Measurements from ENCODE around the gene RERE. TPM values are rescaled to one million over a fixed set of nuclear protein-coding genes. Genes with fewer than 3 reads are reported as not detected.

Gene RERE
- total RNA-seq, 2 experiments from 2014 or later = 96.6 to 101 TPM

DNA sequence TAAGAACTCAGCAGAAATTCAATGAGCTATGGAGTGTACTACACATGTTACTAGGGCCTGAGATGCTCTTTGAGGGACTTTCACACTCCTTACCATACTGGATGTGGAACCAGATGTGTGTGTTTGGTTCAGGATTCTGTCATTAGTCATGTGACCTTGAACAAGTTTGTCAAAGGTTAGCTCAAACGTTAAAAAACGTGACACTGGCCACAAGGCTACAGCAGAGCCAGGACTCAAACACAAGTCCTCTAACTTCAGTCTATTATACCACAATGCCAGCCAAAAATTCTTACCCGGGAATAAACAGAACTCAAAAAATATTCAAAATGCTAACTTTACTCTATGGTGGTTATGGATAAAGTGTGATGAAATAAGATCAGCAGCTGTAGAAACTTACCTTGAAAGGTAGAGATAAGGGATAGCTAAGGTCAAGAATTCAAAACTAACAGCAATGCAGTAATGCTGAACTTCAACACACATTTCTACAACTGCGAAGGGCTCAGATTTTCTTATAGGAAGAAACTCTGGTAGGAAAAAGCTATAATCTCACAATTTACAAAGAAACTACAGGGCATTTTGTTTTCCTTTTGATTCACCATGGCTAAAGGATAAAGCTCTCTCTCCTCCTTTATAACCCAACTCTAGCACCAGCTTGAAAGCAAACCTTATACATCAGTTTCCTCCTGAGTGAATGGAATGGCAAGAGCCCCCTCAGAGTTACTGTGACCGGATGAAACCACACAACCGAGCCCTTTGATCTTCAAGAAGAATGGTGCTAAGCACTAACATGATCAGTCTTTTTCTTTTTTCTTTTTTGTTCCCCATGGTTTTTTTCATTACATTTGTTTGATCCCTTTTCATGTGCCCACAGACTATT lies 265.6 kb downstream of the RERE start:
- ChIA-PET POLR2A (interaction anchor here (1.0 kb wide), 1 partner anchor 27 kb away, joined by 3 read pairs; no protein-coding TSS in a partner anchor), CTCF (interaction anchor here (0.6 to 1.8 kb wide), 7 partner anchors 9 to 297 kb away, joined by 3 to 9 read pairs (median 4); no protein-coding TSS in a partner anchor)
- Mint-ChIP-seq H3K4me3 (no peak overlapping the region), H3K4me1 (peaks cover 36% of the 10 kb centered on the region), H3K9me3 (no peaks in the 10 kb centered on the region), H3K27me3 (no peaks in the 10 kb centered on the region), H3K27ac (no peak overlapping the region), H3K36me3 (ENCODE audit: low read depth) (peaks cover 42% of the 10 kb centered on the region)
- DNase-seq = no peak

DNA sequence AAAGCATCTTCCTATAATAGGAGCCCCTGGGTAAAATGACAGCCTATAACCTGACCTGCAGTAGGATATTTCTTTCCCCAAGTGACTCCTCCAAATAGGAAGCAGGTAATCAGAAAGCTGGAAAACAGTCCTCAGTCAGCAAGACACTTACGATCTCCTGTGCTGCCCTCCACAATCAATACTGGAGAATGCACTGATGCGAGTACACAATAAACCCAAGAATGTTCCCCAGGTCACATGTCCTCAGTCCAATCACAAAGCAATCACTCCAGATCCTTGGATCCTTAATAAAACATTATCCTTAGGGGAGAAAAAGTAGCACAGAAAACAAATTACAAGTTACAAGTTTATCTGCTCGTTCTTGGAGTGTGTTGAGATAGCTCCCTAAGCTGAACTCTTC lies 266.4 kb downstream of the RERE start:
- ChIA-PET POLR2A (no interaction called here), CTCF (interaction anchor here (1.0 to 1.8 kb wide), 4 partner anchors 10 to 298 kb away, joined by 3 to 9 read pairs (median 4); no protein-coding TSS in a partner anchor)
- Mint-ChIP-seq H3K9me3 (no peaks in the 10 kb centered on the region), H3K36me3 (ENCODE audit: low read depth) (peaks cover 47% of the 10 kb centered on the region), H3K27me3 (no peaks in the 10 kb centered on the region), H3K27ac (no peak overlapping the region), H3K4me3 (no peak overlapping the region), H3K4me1 (peaks cover 36% of the 10 kb centered on the region)
- no peak for DNase-seq

DNA sequence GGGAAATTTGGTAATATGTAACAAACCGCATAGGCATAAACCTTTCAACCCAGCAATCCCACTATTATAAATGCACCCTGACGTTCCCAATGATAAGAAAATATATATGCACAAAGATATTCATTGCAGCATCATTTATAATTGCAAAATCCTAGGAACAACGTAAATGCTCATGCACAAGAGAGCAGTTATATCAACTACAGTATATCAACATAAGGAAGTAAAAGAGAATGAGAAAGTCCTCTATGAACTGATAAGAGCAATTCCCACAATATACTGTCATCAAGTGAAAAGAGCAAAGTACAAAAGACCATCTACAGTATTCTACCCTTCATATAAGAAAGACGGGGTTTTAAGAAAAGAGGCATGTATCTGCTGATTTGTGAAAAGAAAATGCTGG lies 269.6 kb downstream of the RERE start:
- Mint-ChIP-seq H3K9me3 (peaks cover 7% of the 10 kb centered on the region), H3K4me3 (no peak overlapping the region), H3K27me3 (no peaks in the 10 kb centered on the region), H3K36me3 (ENCODE audit: low read depth) (peaks cover 41% of the 10 kb centered on the region), H3K27ac (no peak overlapping the region), H3K4me1 (peaks cover 27% of the 10 kb centered on the region)
- POLR2A ChIA-PET = no interaction called here
- CTCF ChIA-PET = no interaction called here
- no peak for DNase-seq

DNA sequence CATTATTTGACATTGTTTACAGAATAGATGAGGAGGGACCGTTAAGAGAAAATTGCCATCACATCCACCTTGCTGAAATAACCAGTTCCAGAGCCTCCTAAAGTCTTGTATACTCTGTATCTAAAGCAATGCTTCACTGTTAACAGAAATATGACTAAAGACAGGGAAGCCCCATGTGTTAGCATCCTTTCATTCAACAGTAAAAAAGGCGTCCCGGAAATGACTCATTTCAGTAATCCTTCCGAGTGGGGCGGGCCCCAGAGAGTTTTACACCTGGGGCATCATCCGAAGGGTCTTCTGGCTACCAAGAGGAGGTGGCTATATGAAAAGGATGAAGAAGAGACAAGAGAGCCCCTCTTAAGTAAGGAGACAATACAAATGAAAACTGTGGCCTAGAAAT lies 272.4 kb downstream of the RERE start:
- no peak overlapping the region for H3K4me3 Mint-ChIP-seq
- peak; percentile 58 for DNase-seq
- H3K27ac Mint-ChIP-seq = peak overlapping the region; percentile 75
- peaks cover 42% of the 10 kb centered on the region for H3K36me3 Mint-ChIP-seq (ENCODE audit: low read depth)
- ChIA-PET CTCF (interaction anchor here (0.6 to 1.4 kb wide), 4 partner anchors 19 to 200 kb away, joined by 3 to 4 read pairs (median 4); no protein-coding TSS in a partner anchor), POLR2A (no interaction called here)
- H3K27me3 Mint-ChIP-seq = no peaks in the 10 kb centered on the region
- H3K4me1 Mint-ChIP-seq = peaks cover 37% of the 10 kb centered on the region
- H3K9me3 Mint-ChIP-seq = peaks cover 7% of the 10 kb centered on the region

DNA sequence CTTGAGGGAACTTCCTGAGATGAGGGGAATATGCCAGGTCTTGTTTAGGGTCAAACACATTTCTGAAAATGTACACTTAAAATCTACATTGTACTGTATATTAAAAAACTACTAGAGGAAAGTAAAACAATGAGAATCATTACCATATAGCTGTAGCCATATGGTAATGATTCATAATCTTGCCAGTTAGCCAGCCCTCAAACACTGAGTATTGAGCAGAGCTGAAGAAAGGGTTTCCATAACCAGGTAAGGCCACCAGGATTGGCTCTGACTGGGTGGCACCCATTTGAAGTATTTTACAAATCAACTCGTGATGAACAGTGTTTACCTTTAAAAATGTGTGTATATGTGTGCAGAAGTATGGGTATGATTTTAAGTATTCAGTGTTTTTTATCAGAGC lies 272.8 kb downstream of the RERE start:
- H3K4me3 Mint-ChIP-seq = no peak overlapping the region
- H3K9me3 Mint-ChIP-seq = peaks cover 7% of the 10 kb centered on the region
- H3K36me3 Mint-ChIP-seq (ENCODE audit: low read depth) = peaks cover 43% of the 10 kb centered on the region
- no peak for DNase-seq
- H3K27ac Mint-ChIP-seq = peak overlapping the region; percentile 75
- H3K4me1 Mint-ChIP-seq = peaks cover 40% of the 10 kb centered on the region
- CTCF ChIA-PET = interaction anchor here (1.2 to 1.4 kb wide), 3 partner anchors 127 to 182 kb away, joined by 3 to 4 read pairs (median 4); no protein-coding TSS in a partner anchor
- POLR2A ChIA-PET = no interaction called here
- no peaks in the 10 kb centered on the region for H3K27me3 Mint-ChIP-seq

DNA sequence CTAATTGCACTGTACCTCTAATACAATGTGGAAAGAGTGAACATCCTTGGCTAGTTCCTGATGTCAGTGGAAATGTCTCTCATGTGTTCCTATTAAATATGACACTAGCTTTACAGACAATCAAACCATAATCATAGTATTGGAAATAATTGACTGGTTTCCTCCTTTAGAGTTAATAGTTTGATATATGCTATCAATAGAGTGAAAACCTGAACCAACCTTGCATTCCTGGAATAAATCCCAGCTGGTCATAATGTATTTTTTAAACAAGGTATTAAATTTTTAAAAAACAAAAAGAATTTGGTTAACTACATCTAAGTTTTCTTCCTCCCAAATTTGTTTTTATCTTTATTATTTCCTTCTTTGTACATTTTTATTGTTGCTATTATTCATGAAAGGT lies 273.5 kb downstream of the RERE start:
- POLR2A ChIA-PET = no interaction called here
- Mint-ChIP-seq H3K36me3 (ENCODE audit: low read depth) (peaks cover 47% of the 10 kb centered on the region), H3K4me3 (no peak overlapping the region), H3K27ac (no peak overlapping the region), H3K9me3 (peaks cover 7% of the 10 kb centered on the region), H3K4me1 (peaks cover 45% of the 10 kb centered on the region), H3K27me3 (no peaks in the 10 kb centered on the region)
- no peak for DNase-seq
- CTCF ChIA-PET = interaction anchor here (1.2 to 1.4 kb wide), 3 partner anchors 128 to 182 kb away, joined by 3 to 4 read pairs (median 4); no protein-coding TSS in a partner anchor

DNA sequence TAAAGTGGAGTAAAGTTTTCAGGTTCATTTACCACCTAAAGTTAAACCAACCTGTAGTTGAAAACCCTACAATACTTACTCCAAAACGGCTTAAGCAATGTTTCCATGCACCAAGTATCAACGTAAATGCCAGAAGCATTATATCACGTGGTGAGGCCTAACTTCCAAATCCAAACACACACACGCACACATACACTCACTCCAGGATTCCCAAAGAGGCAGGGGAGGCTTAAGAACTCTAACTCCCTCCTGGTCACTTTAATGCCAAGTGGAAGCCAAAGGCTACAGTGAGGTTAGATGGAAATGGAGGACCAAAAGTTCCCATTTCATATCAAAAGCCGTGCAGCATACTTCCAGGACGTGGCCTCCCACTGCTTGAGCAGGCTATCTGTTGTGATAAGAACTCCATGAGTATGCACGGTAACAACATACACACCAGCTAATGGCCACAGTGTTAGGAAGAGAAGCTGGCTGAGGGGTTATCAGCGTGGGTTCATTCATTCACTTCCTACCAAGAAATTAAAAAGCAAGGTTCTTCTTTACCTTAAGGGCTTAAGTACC lies 275.4 kb downstream of the RERE start:
- POLR2A ChIA-PET = no interaction called here

DNA sequence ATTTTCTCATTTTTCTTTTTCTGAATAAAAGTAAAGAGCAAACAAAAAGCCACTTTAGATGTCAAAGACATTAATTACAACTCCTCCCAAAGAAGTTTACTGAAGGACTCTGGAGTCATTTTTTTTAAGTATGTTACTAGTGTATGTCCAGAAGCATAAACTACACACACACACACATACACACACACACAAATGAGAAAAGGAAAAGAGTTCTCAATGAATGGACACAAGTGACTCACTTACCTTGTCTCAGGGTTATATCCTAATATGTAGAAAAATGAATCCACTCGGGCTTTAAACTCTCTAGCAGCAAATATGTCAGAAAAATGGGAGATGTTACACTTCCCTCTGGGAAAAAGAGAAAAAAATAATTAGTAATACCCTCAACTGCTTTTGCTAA lies 276.5 kb downstream of the RERE start:
- Mint-ChIP-seq H3K27ac (peak overlapping the region; percentile 66), H3K4me3 (no peak overlapping the region), H3K4me1 (peaks cover 51% of the 10 kb centered on the region), H3K36me3 (ENCODE audit: low read depth) (peaks cover 55% of the 10 kb centered on the region), H3K9me3 (peaks cover 7% of the 10 kb centered on the region), H3K27me3 (no peaks in the 10 kb centered on the region)
- DNase-seq = no peak
- ChIA-PET POLR2A (no interaction called here), CTCF (no interaction called here)

More for the DNA sequence above, 275.4 kb downstream of the RERE start:
- Mint-ChIP-seq H3K27ac (no peak overlapping the region), H3K27me3 (no peaks in the 10 kb centered on the region), H3K4me3 (no peak overlapping the region), H3K36me3 (ENCODE audit: low read depth) (peaks cover 57% of the 10 kb centered on the region), H3K9me3 (peaks cover 7% of the 10 kb centered on the region), H3K4me1 (peaks cover 49% of the 10 kb centered on the region)
- CTCF ChIA-PET = interaction anchor here (1.3 kb wide), 1 partner anchor 184 kb away, joined by 3 read pairs; no protein-coding TSS in a partner anchor
- no peak for DNase-seq

DNA sequence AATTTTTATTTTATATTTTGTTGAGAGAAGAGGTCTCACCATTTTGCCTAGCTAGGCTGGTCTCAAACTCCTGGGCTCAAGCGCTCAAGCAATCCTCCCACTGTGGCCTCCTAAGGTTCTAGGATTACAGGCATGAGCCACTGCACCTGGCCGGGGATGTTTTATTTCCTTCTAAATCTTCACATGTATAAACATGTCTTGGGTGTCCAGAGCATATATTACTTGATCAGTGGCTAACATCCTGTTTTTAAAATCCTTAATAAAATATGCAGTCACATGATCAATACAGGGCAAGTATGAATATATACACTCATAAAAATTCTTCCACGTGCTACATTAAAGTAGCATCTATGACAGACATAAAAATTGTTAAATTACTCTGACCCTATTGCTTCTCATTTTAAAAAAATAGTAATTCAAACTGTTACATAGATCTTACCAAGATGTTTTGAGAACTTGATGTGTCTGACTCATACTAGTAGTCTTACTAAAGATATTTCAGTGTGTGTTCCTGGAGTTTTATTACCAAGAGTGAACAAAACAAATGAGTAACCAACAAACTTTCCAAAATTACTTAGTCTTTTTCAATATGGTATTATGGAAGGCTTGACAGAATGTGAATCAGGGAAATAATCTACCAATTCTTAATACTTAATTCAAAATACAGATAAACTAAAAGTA lies 277.0 kb downstream of the RERE start:
- Mint-ChIP-seq H3K27ac (peak overlapping the region; percentile 66), H3K27me3 (no peaks in the 10 kb centered on the region), H3K4me1 (peaks cover 53% of the 10 kb centered on the region), H3K36me3 (ENCODE audit: low read depth) (peaks cover 57% of the 10 kb centered on the region), H3K4me3 (no peak overlapping the region), H3K9me3 (peaks cover 7% of the 10 kb centered on the region)
- DNase-seq = no peak
- CTCF ChIA-PET = no interaction called here
- POLR2A ChIA-PET = interaction anchor here (0.6 to 2.1 kb wide), 3 partner anchors 15 to 268 kb away, joined by 3 to 10 read pairs (median 3); no protein-coding TSS in a partner anchor

DNA sequence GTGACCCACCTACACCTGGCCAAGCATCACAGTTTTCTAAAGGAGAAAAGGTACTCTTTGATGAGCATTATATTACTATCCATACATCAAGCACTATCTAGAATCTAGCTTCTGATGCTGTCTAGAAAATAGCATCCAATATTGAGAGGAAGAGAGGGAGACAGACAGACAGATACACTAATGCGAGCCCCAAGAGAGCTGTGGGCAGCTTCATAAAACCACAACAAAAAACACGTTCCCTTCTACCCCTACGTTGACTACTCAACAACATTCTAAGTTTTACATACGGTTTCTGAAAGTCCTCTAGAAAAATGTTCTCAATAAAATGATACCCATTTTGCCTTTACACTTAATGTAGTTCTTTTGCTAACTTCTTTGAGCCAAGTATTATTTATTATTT lies 277.8 kb downstream of the RERE start:
- Mint-ChIP-seq H3K4me3 (no peak overlapping the region), H3K4me1 (peaks cover 47% of the 10 kb centered on the region), H3K9me3 (peaks cover 6% of the 10 kb centered on the region), H3K27ac (no peak overlapping the region), H3K27me3 (no peaks in the 10 kb centered on the region), H3K36me3 (ENCODE audit: low read depth) (peaks cover 50% of the 10 kb centered on the region)
- no peak for DNase-seq
- POLR2A ChIA-PET = interaction anchor here (0.6 to 2.1 kb wide), 5 partner anchors 14 to 269 kb away, joined by 3 to 10 read pairs (median 3); no protein-coding TSS in a partner anchor
- CTCF ChIA-PET = interaction anchor here (1.2 to 2.1 kb wide), 2 partner anchors 14 to 309 kb away, joined by 3 to 5 read pairs; no protein-coding TSS in a partner anchor

DNA sequence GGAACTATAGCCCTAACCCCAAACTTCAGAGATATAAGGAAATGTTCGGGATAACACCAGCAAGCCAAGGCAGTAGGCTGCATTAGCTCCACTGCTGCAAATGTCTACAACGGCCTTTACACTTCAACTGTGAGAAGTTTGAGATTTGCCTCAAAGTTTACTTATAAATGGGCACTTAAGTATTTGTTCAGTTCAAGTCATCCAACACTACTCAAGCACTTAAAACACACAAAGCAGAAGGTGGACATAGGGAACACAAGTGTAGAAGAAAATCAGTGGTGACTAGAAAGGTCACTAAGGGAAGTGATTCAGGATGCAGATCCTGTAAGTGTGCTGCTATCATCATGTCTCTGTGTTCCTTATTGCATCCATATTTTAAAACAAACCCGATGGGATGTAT lies 278.9 kb downstream of the RERE start:
- H3K27ac Mint-ChIP-seq = no peak overlapping the region
- ChIA-PET POLR2A (interaction anchor here (0.9 to 2.1 kb wide), 3 partner anchors 13 to 108 kb away, joined by 4 to 10 read pairs (median 4); no protein-coding TSS in a partner anchor), CTCF (interaction anchor here (1.2 to 2.1 kb wide), 2 partner anchors 13 to 310 kb away, joined by 3 to 5 read pairs; no protein-coding TSS in a partner anchor)
- no peak overlapping the region for H3K4me3 Mint-ChIP-seq
- H3K4me1 Mint-ChIP-seq = peaks cover 51% of the 10 kb centered on the region
- no peak for DNase-seq
- peaks cover under 1% of the 10 kb centered on the region for H3K9me3 Mint-ChIP-seq
- H3K36me3 Mint-ChIP-seq (ENCODE audit: low read depth) = peaks cover 39% of the 10 kb centered on the region
- H3K27me3 Mint-ChIP-seq = no peaks in the 10 kb centered on the region

DNA sequence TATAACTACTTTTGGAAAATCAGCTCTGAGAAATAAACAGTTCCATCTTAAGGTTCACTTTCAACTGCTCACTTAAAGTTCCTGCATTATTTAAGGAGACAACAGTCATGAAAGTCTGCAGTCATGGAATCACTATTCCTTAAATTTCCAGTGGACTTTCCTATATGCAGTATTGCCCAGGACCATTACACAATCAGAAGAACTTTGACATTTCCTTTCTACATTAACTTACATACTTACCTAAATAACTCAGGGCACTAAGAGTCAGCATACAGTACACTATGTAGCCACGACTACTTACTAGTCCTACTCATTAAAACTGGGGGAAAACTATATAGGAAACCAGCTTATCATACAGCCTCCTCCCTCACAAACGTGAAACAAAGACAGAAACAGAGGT lies 279.4 kb downstream of the RERE start:
- POLR2A ChIA-PET = interaction anchor here (0.9 kb wide), 1 partner anchor 13 kb away, joined by 4 read pairs; no protein-coding TSS in a partner anchor
- DNase-seq = no peak
- Mint-ChIP-seq H3K27ac (no peak overlapping the region), H3K9me3 (no peaks in the 10 kb centered on the region), H3K4me1 (peaks cover 56% of the 10 kb centered on the region), H3K27me3 (no peaks in the 10 kb centered on the region), H3K36me3 (ENCODE audit: low read depth) (peaks cover 38% of the 10 kb centered on the region), H3K4me3 (no peak overlapping the region)
- CTCF ChIA-PET = interaction anchor here (2.1 kb wide), 1 partner anchor 12 kb away, joined by 5 read pairs; no protein-coding TSS in a partner anchor

Measured in activated CD4-positive, alpha-beta memory T cell treated with anti-CD3 and anti-CD28 coated beads, Interleukin-2, amount 10 ng/mL, durations not matched to agents 7 days and 5 days (primary cell).